HepG2 (cell line): ENCODE data around the gene KITLG.

Experiments
- ETV6 ChIP-seq: sonication (generic); formaldehyde crosslinking; conservative IDR thresholded peaks from 2 replicates; pipeline ENCODE4 v1.4.0; 2020; ENCODE audit warnings: missing genetic modification reagents
- TF ChIP-seq, protein P1 (sequence below): sonication (generic); formaldehyde crosslinking; IDR thresholded peaks from 2 replicates; pipeline ENCODE4 v1.4.0; 2020; ENCODE audit warnings: mild to moderate bottlenecking, missing genetic modification reagents
- TF ChIP-seq, protein P2 (sequence below): sonication (generic); formaldehyde crosslinking; IDR thresholded peaks from 2 replicates; pipeline ENCODE4 v1.4.0; 2020; ENCODE audit warnings: missing genetic modification reagents
- TF ChIP-seq, protein P3 (sequence below), 2 experiments: IDR thresholded peaks; 2 replicates each; pipeline ENCODE4 v1.6.1; 2011 to 2012; ENCODE audit warnings: low read length in 2 of 2, borderline replicate concordance in 1 of 2, low read depth in 1 of 2, mild to moderate bottlenecking in 1 of 2, moderate library complexity in 1 of 2

DNA sequence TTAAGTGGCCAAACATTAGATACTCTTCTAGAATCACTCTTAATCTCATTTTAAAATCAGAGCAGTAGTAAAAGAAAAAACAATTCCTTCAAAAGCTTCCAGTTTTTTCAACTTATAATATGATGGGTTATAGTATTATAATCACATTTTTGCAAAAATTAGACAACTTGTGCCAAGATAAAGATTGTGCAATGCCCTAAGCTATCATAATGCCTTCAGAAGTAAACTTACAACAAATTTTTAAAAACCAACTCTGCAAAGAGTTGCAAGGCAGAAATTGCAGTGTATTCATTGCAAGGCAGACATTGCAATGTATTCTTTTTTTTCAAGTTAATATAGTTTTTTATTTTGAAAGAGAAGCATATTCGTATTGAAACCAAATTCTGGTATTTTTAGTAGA, 47.2 kb upstream of the KITLG start:
- TF ChIP-seq, protein P1, sequence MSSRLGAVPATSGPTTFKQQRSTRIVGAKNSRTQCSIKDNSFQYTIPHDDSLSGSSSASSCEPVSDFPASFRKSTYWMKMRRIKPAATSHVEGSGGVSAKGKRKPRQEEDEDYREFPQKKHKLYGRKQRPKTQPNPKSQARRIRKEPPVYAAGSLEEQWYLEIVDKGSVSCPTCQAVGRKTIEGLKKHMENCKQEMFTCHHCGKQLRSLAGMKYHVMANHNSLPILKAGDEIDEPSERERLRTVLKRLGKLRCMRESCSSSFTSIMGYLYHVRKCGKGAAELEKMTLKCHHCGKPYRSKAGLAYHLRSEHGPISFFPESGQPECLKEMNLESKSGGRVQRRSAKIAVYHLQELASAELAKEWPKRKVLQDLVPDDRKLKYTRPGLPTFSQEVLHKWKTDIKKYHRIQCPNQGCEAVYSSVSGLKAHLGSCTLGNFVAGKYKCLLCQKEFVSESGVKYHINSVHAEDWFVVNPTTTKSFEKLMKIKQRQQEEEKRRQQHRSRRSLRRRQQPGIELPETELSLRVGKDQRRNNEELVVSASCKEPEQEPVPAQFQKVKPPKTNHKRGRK, result no peak
- no peak for TF ChIP-seq ETV6 (CRISPR knock-in tag)
- TF ChIP-seq, protein P2, sequence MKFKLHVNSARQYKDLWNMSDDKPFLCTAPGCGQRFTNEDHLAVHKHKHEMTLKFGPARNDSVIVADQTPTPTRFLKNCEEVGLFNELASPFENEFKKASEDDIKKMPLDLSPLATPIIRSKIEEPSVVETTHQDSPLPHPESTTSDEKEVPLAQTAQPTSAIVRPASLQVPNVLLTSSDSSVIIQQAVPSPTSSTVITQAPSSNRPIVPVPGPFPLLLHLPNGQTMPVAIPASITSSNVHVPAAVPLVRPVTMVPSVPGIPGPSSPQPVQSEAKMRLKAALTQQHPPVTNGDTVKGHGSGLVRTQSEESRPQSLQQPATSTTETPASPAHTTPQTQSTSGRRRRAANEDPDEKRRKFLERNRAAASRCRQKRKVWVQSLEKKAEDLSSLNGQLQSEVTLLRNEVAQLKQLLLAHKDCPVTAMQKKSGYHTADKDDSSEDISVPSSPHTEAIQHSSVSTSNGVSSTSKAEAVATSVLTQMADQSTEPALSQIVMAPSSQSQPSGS (CRISPR knock-in tag), result no peak
- TF ChIP-seq, protein P3, sequence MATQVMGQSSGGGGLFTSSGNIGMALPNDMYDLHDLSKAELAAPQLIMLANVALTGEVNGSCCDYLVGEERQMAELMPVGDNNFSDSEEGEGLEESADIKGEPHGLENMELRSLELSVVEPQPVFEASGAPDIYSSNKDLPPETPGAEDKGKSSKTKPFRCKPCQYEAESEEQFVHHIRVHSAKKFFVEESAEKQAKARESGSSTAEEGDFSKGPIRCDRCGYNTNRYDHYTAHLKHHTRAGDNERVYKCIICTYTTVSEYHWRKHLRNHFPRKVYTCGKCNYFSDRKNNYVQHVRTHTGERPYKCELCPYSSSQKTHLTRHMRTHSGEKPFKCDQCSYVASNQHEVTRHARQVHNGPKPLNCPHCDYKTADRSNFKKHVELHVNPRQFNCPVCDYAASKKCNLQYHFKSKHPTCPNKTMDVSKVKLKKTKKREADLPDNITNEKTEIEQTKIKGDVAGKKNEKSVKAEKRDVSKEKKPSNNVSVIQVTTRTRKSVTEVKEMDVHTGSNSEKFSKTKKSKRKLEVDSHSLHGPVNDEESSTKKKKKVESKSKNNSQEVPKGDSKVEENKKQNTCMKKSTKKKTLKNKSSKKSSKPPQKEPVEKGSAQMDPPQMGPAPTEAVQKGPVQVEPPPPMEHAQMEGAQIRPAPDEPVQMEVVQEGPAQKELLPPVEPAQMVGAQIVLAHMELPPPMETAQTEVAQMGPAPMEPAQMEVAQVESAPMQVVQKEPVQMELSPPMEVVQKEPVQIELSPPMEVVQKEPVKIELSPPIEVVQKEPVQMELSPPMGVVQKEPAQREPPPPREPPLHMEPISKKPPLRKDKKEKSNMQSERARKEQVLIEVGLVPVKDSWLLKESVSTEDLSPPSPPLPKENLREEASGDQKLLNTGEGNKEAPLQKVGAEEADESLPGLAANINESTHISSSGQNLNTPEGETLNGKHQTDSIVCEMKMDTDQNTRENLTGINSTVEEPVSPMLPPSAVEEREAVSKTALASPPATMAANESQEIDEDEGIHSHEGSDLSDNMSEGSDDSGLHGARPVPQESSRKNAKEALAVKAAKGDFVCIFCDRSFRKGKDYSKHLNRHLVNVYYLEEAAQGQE (IDR thresholded peaks at IDR 0.05; ENCODE audit: borderline replicate concordance in 1 of 2, low read depth in 1 of 2, low read length in 2 of 2), result no peak
